Midbrain (tissue), 1 donor: ENCODE results near the gene OR2L13.
"Not testable (repeated sequence)": the region's sequence is repeated elsewhere in the genome, so short reads cannot be mapped to it uniquely, and the experiment has no call there.

Experiments used
- DNase-seq: peaks from one replicate; lab custom pipeline; 2025; lab: John Stamatoyannopoulos, UW

Gene OR2L13, protein sequence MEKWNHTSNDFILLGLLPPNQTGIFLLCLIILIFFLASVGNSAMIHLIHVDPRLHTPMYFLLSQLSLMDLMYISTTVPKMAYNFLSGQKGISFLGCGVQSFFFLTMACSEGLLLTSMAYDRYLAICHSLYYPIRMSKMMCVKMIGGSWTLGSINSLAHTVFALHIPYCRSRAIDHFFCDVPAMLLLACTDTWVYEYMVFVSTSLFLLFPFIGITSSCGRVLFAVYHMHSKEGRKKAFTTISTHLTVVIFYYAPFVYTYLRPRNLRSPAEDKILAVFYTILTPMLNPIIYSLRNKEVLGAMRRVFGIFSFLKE

DNA sequence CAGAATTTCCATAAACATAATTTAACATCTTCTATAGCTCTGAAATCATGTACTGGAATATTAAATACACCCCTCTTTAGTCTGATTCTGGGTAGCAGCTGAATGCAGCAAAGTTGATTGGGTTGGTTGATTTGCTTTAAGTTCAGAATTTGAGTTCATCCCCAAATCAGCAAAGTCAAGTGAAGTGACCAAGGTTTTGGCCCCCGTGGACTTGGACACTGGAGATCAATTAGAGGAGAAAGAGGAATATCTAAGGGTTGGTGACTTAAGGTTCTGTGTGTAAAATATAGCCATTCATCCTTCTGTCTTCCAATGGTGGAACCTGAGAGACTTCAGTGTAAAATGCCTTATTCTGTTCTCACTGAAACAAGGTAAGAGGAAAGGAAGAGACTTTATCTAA, at the start of gene OR2L13:
OR2L13 (plus strand) TSS at position 301 of the 400 bp plus-strand sequence. CDS start 4,192 bp downstream, outside the sequence.
- no peak for DNase-seq

DNA sequence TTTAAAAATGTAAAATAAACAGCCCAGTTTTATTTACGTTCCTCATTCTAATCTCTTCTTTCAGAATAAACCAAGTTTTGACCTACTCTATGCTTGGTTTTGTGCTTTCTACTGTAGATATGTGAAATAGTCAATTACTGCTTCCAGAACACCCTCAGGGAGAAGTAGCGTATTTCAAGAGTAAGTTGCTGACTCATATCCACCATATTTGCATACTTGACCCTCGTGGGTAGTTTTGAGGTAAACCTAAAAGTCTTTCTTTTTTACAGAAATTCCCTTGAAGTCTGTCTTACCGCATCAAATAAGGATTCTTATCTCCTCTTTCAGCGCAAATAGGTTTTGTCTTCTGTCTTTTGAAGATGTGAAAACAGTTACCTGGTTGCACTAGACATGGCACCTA, 49.8 kb upstream of the OR2L13 start:
- no peak for DNase-seq

DNA sequence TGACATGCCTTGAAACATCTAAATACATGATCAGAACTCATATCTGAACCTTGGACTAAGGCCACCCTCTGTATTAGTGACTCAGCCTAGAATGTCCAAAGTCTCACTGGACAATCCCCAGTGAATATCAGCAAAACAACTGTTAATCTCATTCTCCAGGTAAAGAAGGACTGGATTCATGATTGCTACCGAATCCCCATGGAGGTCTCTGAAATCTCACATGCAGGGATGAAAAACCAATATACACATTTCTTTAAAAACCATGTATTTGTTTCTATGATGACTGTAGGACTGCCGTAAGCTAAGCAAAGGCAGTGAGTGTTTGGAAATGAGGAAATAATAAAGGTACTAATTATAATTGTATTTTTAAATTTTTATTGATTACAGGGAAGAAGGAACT, 48.4 kb upstream of the OR2L13 start, which contains the start of gene OR2L3:
OR2L3 (plus strand) TSS at position 301 of the 400 bp plus-strand sequence. CDS start 13,846 bp downstream, outside the sequence.
- no peak for DNase-seq

DNA sequence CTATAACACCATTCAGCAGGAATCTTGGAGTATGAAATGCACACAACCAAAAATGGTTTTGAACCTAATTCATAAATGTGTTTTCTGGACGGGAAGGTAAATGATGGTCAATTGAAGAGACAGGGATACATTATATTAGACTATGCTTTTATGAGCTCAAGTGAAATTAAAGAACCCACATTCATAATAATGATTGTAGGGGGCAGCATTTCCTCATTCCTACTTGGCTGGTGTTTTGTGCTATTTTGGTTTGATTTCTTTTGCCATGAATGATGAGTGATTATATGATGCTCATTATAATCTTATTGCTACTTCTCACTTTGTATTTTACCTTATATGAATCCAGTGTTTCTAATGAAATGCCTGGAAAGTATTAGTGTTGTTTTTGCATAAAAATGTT, 48.0 kb upstream of the OR2L13 start:
- DNase-seq = no peak

DNA sequence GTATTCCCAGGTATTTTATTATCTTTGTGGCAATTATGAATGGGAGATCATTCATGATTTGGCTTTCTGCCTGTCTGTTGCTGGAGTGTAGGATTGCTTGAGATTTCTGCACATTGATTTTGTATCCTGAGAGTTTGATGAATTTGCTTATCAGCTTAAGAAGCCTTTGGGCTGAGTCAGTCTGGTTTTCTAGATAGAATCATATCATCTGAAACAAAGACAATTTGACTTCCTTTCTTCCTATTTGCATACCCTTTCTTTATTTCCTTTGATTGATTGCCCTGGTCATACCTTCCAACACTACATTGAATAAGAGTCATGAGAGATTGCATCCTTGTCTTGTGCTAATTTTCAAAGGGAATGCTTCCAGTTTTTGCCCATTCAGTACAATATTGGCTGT, 40.3 kb upstream of the OR2L13 start:
- DNase-seq = no peak

DNA sequence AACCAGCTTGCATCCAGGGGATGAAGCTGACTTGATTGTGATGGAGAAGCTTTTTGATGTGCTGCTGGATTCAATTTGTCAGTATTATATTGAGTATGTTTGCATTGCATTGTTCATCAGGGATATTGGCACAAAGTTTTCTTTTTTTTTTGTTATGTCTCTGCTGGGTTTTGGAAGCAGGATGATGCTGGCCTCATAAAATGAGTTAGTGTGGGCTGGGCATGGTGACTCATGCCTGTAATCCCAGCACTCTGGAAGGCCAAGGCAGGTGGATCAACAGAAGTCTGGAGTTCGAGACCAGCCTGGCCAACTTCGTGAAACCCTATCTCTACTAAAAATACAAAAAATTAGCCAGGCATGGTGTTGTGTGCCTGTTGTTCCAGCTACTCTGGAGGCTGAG, 39.7 kb upstream of the OR2L13 start:
- DNase-seq = no peak

DNA sequence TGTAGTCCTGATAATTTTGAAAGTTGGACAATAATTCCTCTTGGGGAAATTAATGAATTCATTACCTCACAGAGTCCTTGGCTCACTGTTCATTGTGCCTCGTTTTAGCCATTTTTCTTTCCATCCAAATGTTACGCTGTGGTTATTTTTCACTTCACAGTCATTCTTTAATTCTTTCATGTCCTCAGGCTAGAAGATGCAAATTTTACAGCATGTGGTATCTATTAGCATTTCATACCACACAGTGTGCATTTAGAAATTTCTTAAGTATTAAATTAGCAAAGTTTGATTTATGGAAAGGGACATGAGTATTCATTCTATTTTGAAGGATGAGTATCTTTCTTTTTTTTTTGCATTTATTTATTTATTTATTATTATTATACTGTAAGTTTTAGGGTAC, 29.9 kb upstream of the OR2L13 start:
- DNase-seq = no peak

DNA sequence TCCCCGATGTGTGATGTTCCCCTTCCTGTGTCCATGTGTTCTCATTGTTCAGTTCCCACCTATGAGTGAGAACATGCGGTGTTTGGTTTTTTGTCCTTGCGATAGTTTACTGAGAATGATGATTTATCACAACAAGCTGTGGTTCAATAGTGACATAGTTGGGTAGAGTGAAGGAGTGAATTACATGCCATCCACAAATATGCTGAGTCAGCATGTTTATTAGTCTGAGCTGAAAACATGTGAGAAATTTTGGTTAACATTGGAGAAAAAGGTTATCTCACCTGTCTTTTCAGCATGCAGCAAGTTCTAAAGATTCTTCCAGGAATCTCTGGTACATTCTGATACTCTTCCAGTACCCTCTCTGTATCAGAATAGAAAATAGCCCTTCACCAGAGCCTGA, 29.4 kb upstream of the OR2L13 start:
- DNase-seq = no peak

DNA sequence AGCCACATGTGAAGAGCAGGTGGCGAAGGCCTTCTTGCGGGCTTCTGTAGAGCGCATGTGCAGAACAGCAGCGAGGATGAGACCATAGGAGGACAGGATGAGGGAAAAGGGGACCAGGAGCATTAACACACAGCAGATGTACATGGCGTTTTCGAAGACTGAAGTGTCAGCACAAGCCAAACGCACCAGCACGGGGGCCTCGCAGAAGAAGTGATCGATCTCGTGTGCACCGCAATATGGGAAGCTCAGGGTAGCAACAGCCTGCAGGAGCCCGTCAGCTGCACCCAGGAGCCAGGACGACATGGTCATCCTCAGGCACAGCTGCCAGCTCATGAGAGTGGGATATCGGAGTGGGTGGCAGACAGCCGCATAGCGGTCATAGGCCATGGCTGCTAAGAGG, 11.1 kb upstream of the OR2L13 start:
- not testable (repeated sequence) for DNase-seq

DNA sequence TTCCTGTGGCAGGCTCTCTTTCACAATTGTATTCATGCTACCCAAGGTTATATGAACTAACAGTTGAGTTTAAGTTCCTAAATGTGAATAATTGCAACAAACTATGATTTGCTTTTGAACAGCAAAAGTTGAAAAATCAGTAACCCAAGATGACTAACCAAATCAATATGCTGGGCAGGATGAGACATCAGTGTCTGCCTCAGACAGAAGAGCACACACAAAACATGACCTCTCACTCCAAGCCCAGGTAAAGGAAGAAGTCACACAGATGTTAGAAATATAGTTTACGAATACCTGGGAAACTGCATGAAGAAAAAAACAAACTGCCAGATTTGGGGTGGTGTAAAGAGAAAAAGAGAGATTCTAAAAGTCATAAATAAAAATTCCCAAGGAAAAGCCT, 3.5 kb downstream of the OR2L13 start:
- DNase-seq = no peak

DNA sequence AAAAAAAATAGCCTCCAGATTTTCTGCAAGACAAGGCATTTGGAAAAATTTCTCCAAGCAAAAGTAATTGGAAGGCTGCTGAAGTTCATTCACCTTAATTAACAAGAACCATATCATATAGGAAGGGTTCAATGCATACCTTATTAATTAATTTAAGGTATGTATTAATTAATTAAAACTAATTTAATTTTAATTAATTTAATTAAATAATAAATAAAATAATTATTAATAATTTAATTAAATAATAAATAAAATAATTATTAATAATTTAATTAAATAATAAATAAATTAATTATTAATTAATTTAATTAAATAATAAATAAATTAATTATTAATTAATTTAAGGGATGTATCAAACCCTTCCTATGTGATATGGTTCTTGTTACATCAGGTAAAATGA, 7.9 kb downstream of the OR2L13 start:
- DNase-seq = no peak

DNA sequence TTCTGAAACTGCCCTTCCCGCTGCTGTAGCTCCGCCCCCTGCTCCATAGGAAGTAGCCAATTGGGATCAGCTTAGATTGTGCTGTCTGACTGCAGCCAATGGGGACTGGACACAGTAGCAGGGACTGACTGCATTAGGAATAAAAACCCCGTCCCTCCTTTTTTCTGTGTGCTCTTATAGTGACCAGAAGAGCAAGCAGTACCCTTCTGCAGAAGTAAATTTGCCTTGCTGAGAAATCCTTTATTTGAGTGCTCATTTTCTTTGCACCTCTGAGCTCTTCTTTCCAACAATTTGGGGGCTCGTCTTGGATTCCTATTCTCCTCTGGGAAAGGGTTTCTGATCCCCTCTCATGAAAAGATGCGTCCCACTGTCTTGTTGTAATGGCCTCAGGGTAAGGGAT, 16.2 kb downstream of the OR2L13 start:
- DNase-seq = no peak

DNA sequence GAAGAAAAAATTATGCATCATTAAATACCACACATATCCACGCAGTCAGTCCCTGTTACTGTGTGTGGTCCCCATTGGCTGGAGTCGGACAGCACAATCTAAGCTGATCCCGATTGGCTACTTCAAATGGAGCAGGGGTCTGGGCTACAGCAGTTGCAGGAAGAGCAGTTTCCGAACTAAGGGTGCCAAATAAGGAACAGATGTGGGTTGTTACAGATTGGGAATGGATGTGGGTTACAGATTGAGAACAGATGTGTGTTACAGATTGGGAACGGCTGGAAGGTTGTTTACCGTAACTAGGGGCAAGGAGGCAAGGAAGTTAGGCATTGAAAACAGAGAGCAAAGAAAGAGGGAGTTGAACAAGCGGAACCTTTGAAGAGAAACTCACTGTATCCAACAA, 19.9 kb downstream of the OR2L13 start:
- DNase-seq = no peak

DNA sequence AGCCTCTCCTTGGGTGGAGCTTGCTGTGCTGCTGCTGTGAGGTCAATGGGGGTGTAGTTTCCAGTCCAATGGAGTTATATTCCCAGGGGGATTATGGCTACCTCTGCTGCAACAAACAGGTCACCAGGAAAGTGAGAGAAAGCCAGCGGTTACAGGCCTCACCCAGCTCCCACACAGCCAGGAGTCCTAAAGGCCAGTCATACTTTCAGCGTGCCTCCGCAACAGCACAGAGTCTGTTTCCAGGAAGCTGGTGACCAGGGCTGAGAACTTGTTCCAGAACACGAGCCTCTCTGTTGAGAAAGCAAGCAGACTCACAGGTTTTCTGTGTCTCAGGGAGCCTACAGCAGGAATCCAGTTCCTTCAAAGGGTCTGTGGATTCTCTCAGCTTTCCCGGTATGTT, 32.7 kb downstream of the OR2L13 start:
- DNase-seq = no peak

DNA sequence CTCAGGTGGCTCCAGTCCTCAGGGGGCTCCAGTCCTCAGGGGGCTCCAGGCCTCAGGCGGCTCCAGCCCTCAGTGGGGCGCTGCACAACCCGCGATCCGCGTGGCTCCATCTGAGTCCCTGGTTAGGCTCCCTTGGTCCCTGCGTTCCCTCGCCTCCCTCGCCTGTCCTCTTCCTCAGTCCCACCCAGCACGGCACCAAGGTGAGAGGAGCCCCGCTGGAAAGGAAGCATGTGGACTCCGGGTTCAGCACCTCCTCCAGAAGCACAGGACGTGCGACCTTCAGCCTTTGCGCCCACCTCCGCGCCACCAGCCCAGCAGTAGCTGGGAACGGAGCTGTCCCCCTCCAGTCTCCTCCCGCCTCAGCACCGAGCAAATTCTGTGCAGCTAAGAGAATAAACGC, 41.8 kb downstream of the OR2L13 start:
- no peak for DNase-seq

DNA sequence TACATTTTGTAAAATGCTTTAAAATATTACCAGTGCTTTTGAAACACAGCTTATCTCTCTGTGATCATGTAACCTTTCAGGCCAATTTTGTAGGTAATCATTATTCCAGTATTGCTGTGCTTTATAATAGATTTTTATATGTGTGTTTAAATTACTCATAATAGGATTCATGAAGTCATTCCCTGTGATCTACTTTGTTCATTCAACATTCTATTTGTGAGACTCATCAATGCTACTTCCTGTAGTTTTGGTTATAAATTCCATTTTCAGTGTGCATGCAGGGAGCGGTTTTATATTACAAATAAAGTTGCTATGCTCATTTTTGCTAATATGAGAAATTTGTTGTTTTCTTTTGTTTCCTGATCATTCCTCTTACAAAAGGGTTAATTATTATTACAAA, 45.9 kb downstream of the OR2L13 start:
- DNase-seq = no peak

DNA sequence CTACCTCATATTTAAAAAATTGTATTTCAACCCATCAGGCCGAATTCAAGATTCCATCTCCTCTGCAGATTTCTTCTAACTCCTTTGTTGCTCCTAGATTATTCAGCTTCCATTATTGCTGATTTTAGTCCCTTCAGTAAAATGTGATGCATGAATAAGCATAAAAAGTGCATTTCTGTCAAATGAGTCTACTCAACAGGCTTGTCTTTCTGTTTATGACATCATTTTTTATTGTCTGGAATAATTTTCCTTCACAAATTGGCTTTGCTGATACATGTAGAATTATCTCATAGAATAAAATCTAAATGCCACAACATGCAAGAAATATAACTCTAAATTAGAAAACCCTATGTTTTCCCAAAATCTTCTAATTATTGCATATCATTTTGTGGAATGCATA, 48.3 kb downstream of the OR2L13 start:
- no peak for DNase-seq

DNA sequence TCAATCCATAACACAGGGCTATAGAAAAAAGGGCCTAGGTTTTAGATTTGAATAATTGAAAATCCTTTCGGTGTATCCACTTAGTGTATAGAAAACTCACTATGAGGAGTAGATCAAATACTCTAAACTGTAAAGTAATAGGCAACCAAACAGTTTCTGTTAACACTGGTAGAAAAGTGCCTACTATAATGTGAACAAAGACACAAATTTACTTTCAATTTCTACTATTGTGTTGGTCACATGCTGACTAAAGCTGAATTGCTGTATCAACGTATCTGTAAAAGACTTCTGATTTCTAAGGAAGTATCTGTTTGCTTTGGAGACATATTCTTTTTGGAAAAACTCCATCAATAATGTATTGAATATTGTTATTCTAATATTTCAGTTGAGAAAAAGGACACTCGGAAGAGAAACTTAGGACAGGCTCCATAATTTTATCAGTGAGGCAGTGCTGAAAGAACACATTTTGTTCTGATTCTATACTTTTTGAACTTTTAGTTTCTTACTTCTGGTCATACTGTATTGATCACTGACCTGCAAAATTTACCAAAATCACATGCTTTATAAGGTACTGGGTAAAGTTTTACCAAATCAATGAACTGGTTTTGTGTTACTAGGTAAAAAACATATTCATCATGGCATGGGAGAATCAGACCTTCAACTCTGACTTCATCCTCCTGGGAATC, 49.7 kb downstream of the OR2L13 start, which contains the start of gene OR2M5:
OR2M5 (plus strand) TSS at position 636 of the 686 bp plus-strand sequence; CDS start at position 636, 0 bp downstream.
- DNase-seq = no peak
